Peyer's patch (tissue), 4 donors: ENCODE measurements around the gene PPP6C. TPM values are rescaled to one million over a fixed set of nuclear protein-coding genes. Genes with fewer than 3 reads are reported as not detected.
"Not testable (repeated sequence)": the region's sequence is repeated elsewhere in the genome, so short reads cannot be mapped to it uniquely, and the experiment has no call there.

Experiments
- DNase-seq, 3 donors: peaks; one replicate each; pipeline ENCODE4 v3.0.0-alpha.2; 2017 to 2019
- H3K27ac ChIP-seq, 4 donors: fragments of 200-600 bp; sonication (generic); one replicate each; pipeline ENCODE4 v1.5.1; 2016 to 2019
- H3K27me3 ChIP-seq, 2 donors: fragments of 200-600 bp; sonication (generic); one replicate each; pipeline ENCODE4 v1.5.1; 2019
- H3K36me3 ChIP-seq, 3 donors: fragments of 200-600 bp; sonication (generic); one replicate each; pipeline ENCODE4 v1.5.1; 2016 to 2019
- H3K4me1 ChIP-seq, 4 donors: fragments of 200-600 bp; sonication (generic); one replicate each; pipeline ENCODE4 v1.5.1; 2016 to 2019
- H3K4me3 ChIP-seq, 4 donors: fragments of 200-600 bp; sonication (generic); 1 replicate in 3 of 4; 2 replicates in 1 of 4; pipeline ENCODE4 v1.5.1; 2016 to 2019; ENCODE audit warnings: mild to moderate bottlenecking in 1 of 4
- H3K9me3 ChIP-seq, 4 donors: fragments of 200-600 bp; sonication (generic); one replicate each; pipeline ENCODE4 v1.5.1; 2016 to 2019; ENCODE audit warnings: mild to moderate bottlenecking in 1 of 4
- CTCF ChIP-seq, 6 experiments: fragments of 450-650 bp in 4 of 6; fragments of 200-600 bp in 2 of 6; sonication (generic) in 1 of 6; IDR thresholded peaks; one replicate each; pipeline ENCODE4 v1.5.1; 2017 to 2019; ENCODE audit warnings: antibody characterized with exemption in 6 of 6, mild to moderate bottlenecking in 3 of 6, moderate library complexity in 1 of 6
- POLR2A ChIP-seq, 2 donors: fragments of 450-650 bp; IDR thresholded peaks; one replicate each; pipeline ENCODE4 v1.5.1; 2017; ENCODE audit warnings: antibody characterized with exemption in 2 of 2, mild to moderate bottlenecking in 2 of 2, moderate library complexity in 2 of 2
- total RNA-seq, 4 donors: library from RNA; depleted of rRNA; stranded (reverse); fragments of >200 nt; gene quantifications; one replicate each; pipeline ENCODE4 v1.1.0, GENCODE V29; 2016

Gene PPP6C
- total RNA-seq, 4 donors from 2014 or later, result 15.5 to 29.9 (median 20.0) TPM

GRCh38 chr9:125121146-125121545 is 68.5 kb downstream of the PPP6C start:
- Histone ChIP-seq H3K27ac (no peak overlapping the region), H3K36me3 (no peaks in the 10 kb centered on the region), H3K9me3 (no peaks in the 10 kb centered on the region), H3K4me3 (no peak overlapping the region), H3K27me3 (no peaks in the 10 kb centered on the region), H3K4me1 (peaks cover 0 to under 1% (median 0%) of the 10 kb centered on the region in 4 donors)
- DNase-seq, result no peak
- TF ChIP-seq CTCF (IDR thresholded peaks at IDR 0.05) (no peak), POLR2A (IDR thresholded peaks at IDR 0.05) (no peak)

GRCh38 chr9:125119643-125120286 is 69.8 kb downstream of the PPP6C start:
- Histone ChIP-seq H3K27me3 (no peaks in the 10 kb centered on the region), H3K27ac (no peak overlapping the region), H3K36me3 (no peaks in the 10 kb centered on the region), H3K4me1 (no peaks in the 10 kb centered on the region), H3K4me3 (no peak overlapping the region), H3K9me3 (no peaks in the 10 kb centered on the region)
- no peak for DNase-seq
- TF ChIP-seq POLR2A (IDR thresholded peaks at IDR 0.05) (no peak), CTCF (IDR thresholded peaks at IDR 0.05) (no peak)

- H3K4me3 ChIP-seq, H3K9me3 ChIP-seq, H3K4me1 ChIP-seq, DNase-seq, H3K36me3 ChIP-seq, H3K27ac ChIP-seq, H3K27me3 ChIP-seq: not testable (repeated sequence)
These were observed 70.9 kb downstream of the PPP6C start for GRCh38 chr9:125118696-125119095.

- H3K4me1 ChIP-seq, H3K4me3 ChIP-seq, H3K36me3 ChIP-seq, H3K9me3 ChIP-seq, H3K27ac ChIP-seq, H3K27me3 ChIP-seq, DNase-seq: not testable (repeated sequence)
These were observed 75.1 kb downstream of the PPP6C start for GRCh38 chr9:125114503-125114902.

- DNase-seq, result no peak
- Histone ChIP-seq H3K27ac (no peak overlapping the region), H3K27me3 (no peaks in the 10 kb centered on the region), H3K4me1 (no peaks in the 10 kb centered on the region), H3K4me3 (no peak overlapping the region), H3K36me3 (no peaks in the 10 kb centered on the region), H3K9me3 (no peaks in the 10 kb centered on the region)
- TF ChIP-seq POLR2A (IDR thresholded peaks at IDR 0.05), result no peak
- TF ChIP-seq CTCF (IDR thresholded peaks at IDR 0.05), result no peak
These were observed 79.1 kb downstream of the PPP6C start for GRCh38 chr9:125110464-125110863.

GRCh38 chr9:125108541-125108940 is 81.1 kb downstream of the PPP6C start:
- DNase-seq, H3K9me3 ChIP-seq, H3K27me3 ChIP-seq: not testable (repeated sequence)

GRCh38 chr9:125106285-125106893 is 83.2 kb downstream of the PPP6C start:
- no peak overlapping the region for H3K27ac ChIP-seq
- no peak for DNase-seq
- no peaks in the 10 kb centered on the region for H3K9me3 ChIP-seq
- H3K36me3 ChIP-seq, result no peaks in the 10 kb centered on the region
- no peaks in the 10 kb centered on the region for H3K27me3 ChIP-seq
- no peak for TF ChIP-seq CTCF (IDR thresholded peaks at IDR 0.05)
- no peak for TF ChIP-seq POLR2A (IDR thresholded peaks at IDR 0.05)
- H3K4me3 ChIP-seq, result no peak overlapping the region
- no peaks in the 10 kb centered on the region for H3K4me1 ChIP-seq

More at GRCh38 chr9:125108541-125108940, 81.1 kb downstream of the PPP6C start:
- H3K4me3 ChIP-seq, H3K4me1 ChIP-seq, H3K36me3 ChIP-seq, H3K27ac ChIP-seq: not testable (repeated sequence)
